Chondrocyte (in vitro differentiated cells): ENCODE data around the gene TRAF3. TPM values are rescaled to one million over a fixed set of nuclear protein-coding genes. Genes with fewer than 3 reads are reported as not detected.
A peak's percentile ranks its signal among the peaks of the same experiment; 100 is the strongest.

ENCODE experiments used
- DNase-seq: peaks from one replicate; pipeline ENCODE4 v3.0.0; 2021; ENCODE audit warnings: mixed read lengths, low spot score
- H3K27ac Mint-ChIP-seq: one replicate; pipeline ENCODE4 v1.8.0; 2021; ENCODE audit warnings: mild to moderate bottlenecking, moderate library complexity, mixed read lengths; ENCODE audit not compliant: unreplicated experiment
- H3K27me3 Mint-ChIP-seq: 2 replicates; pipeline ENCODE4 v1.8.0; 2021; ENCODE audit warnings: low read depth, mixed read lengths
- H3K36me3 Mint-ChIP-seq: 2 replicates; pipeline ENCODE4 v1.8.0; 2021; ENCODE audit warnings: low read depth, mixed read lengths
- H3K4me1 Mint-ChIP-seq: 2 replicates; pipeline ENCODE4 v1.8.0; 2021; ENCODE audit warnings: low read depth, mild to moderate bottlenecking, mixed read lengths
- H3K4me3 Mint-ChIP-seq: one replicate; pipeline ENCODE4 v1.8.0; 2021; ENCODE audit warnings: mild to moderate bottlenecking, moderate library complexity, mixed read lengths; ENCODE audit not compliant: unreplicated experiment
- H3K9me3 Mint-ChIP-seq: 2 replicates; pipeline ENCODE4 v1.8.0; 2021; ENCODE audit warnings: low read depth, mixed read lengths
- CTCF ChIP-seq: fragments of 200-600 bp; sonication (generic); IDR thresholded peaks from 2 replicates; pipeline ENCODE4 v1.5.0; 2021; ENCODE audit warnings: antibody characterized with exemption, mild to moderate bottlenecking, moderate library complexity
- total RNA-seq: library from RNA; stranded (reverse); gene quantifications from 3 replicates; pipeline ENCODE4 v1.2.1, GENCODE V29; 2021

The TRAF3 gene
- total RNA-seq, 1 donor from 2014 or later = 20.1 TPM

GRCh38 chr14:102789349-102789748, 12.1 kb downstream of the TRAF3 start:
- no peak overlapping the region for H3K27ac Mint-ChIP-seq
- H3K27me3 Mint-ChIP-seq = no peaks in the 10 kb centered on the region
- no peak for TF ChIP-seq CTCF
- no peaks in the 10 kb centered on the region for H3K36me3 Mint-ChIP-seq
- no peak overlapping the region for H3K4me3 Mint-ChIP-seq
- H3K9me3 Mint-ChIP-seq = no peaks in the 10 kb centered on the region
- peaks cover 4% of the 10 kb centered on the region for H3K4me1 Mint-ChIP-seq
- no peak for DNase-seq

- Mint-ChIP-seq H3K4me1 (peaks cover 11% of the 10 kb centered on the region), H3K36me3 (no peaks in the 10 kb centered on the region), H3K27ac (no peak overlapping the region), H3K9me3 (no peaks in the 10 kb centered on the region), H3K27me3 (no peaks in the 10 kb centered on the region), H3K4me3 (no peak overlapping the region)
- TF ChIP-seq CTCF = no peak
- no peak for DNase-seq
Measured at GRCh38 chr14:102793531-102794328, 16.5 kb downstream of the TRAF3 start.

DNA sequence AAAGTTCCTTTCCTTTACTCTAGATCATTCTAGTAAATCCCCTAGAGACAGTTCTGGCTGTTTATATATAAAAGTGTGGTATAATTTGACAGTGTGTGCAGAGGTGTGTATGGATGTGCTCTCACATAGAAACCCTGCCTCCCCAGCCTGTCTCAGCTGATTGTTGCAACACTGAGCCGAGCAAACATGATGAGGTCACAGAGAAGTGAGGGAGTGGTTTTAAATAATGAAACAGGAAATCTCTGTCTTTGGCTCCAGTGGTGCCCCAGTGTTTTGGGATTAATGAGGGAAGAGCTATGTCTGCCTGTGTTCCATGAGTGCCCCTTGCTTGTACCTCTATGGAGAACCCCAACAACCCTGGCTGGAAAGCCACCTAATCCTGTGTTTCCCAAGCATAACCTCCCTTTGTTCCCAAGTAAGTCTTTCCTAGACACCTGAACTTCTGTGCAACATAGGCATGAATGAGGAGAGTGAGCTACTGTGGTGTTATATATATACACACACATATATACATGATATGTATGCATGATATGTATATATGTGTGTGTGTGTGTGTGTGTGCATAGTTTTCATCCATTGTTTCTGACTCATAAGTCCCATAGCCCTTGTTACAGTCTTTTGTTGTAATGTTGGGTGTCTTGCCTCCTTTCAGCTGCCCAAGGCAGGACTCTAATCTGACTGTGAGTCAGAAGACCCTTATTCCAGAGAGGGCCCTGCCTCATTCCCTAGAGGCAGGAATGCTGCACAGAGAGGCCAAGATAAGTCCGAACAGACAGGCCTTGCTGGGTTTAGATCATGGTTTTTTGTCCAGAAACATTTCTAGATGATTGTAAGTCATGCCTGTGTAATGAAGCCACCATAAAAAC, 18.0 kb downstream of the TRAF3 start:
- Mint-ChIP-seq H3K36me3 (no peaks in the 10 kb centered on the region), H3K4me1 (peaks cover 24% of the 10 kb centered on the region), H3K9me3 (no peaks in the 10 kb centered on the region), H3K27me3 (no peaks in the 10 kb centered on the region), H3K4me3 (no peak overlapping the region), H3K27ac (peak overlapping the region; percentile 91)
- no peak for DNase-seq
- TF ChIP-seq CTCF = peak; percentile 51

GRCh38 chr14:102796661-102797190, 19.5 kb downstream of the TRAF3 start:
- Mint-ChIP-seq H3K36me3 (no peaks in the 10 kb centered on the region), H3K4me3 (no peak overlapping the region), H3K27me3 (no peaks in the 10 kb centered on the region), H3K9me3 (no peaks in the 10 kb centered on the region), H3K4me1 (peaks cover 24% of the 10 kb centered on the region), H3K27ac (peak overlapping the region; percentile 12)
- no peak for TF ChIP-seq CTCF
- no peak for DNase-seq

DNA sequence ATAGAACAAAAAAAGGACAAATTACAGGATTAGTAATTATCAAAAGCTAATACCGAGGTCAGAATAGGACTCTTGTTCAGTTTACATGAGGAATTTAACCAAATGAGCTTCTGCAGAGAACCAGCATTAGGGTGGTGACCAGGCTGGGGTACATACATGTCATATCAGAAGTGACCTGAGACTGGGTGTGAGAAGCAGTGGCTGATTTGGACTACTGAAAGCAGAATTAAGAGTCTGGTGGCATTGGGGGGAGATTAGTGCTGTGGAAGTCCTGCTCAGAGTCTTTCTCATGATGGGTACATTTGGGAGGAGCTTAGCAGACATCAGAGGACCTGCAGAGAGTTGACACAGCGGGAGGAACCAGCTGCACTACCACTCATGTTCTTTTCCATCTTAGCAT, 21.7 kb downstream of the TRAF3 start:
- Mint-ChIP-seq H3K36me3 (no peaks in the 10 kb centered on the region), H3K4me3 (no peak overlapping the region), H3K4me1 (peaks cover 32% of the 10 kb centered on the region), H3K27me3 (no peaks in the 10 kb centered on the region), H3K27ac (no peak overlapping the region), H3K9me3 (no peaks in the 10 kb centered on the region)
- DNase-seq = no peak
- no peak for TF ChIP-seq CTCF
